Osteoblast (primary cell): ENCODE data around the gene SPRED2. TPM values are rescaled to one million over a fixed set of nuclear protein-coding genes. Genes with fewer than 3 reads are reported as not detected.

ENCODE experiments used
- DNase-seq: peaks from one replicate; pipeline ENCODE4 v3.0.0; 2011; ENCODE audit warnings: low spot score, mixed read lengths; ENCODE audit not compliant: insufficient read length; ENCODE audit errors: missing footprints
- H2AFZ ChIP-seq: 2 replicates; pipeline ENCODE4 v1.6.0; 2011; ENCODE audit warnings: mild to moderate bottlenecking, low read length
- H3K27ac ChIP-seq: 2 replicates; pipeline ENCODE4 v1.5.1; 2011; ENCODE audit warnings: mild to moderate bottlenecking, low read depth, low read length, moderate library complexity
- H3K27me3 ChIP-seq: 2 replicates; pipeline ENCODE4 v1.6.0; 2012; ENCODE audit warnings: mild to moderate bottlenecking, control low read depth, inconsistent platforms, low read length, moderate library complexity; ENCODE audit not compliant: insufficient read depth
- H3K36me3 ChIP-seq: 2 replicates; pipeline ENCODE4 v1.5.1; 2011; ENCODE audit warnings: mild to moderate bottlenecking, low read length, control low read depth, moderate library complexity; ENCODE audit not compliant: insufficient read depth
- H3K4me1 ChIP-seq: 2 replicates; pipeline ENCODE4 v1.5.1; 2011; ENCODE audit warnings: mild to moderate bottlenecking, low read length, control low read depth, moderate library complexity; ENCODE audit not compliant: insufficient read depth
- H3K4me2 ChIP-seq: 2 replicates; pipeline ENCODE4 v1.6.0; 2011; ENCODE audit warnings: mild to moderate bottlenecking, low read length; ENCODE audit not compliant: insufficient read depth
- H3K4me3 ChIP-seq: fragments of 200-600 bp; sonication (generic); 3 replicates; pipeline ENCODE4 v1.5.1; 2012; ENCODE audit warnings: mild to moderate bottlenecking, low read length, inconsistent platforms; ENCODE audit not compliant: insufficient read depth
- H3K79me2 ChIP-seq: 2 replicates; pipeline ENCODE4 v1.6.0; 2012; ENCODE audit warnings: mild to moderate bottlenecking, low read length, control low read depth, inconsistent platforms; ENCODE audit not compliant: insufficient read depth
- H3K9me3 ChIP-seq: 2 replicates; pipeline ENCODE4 v1.5.1; 2011; ENCODE audit warnings: low read depth, low read length, control low read depth
- H4K20me1 ChIP-seq: 2 replicates; pipeline ENCODE4 v1.6.0; 2012; ENCODE audit warnings: mild to moderate bottlenecking, low read length, control low read depth; ENCODE audit not compliant: insufficient read depth
- total RNA-seq: library from RNA; depleted of rRNA; stranded (reverse); fragments of >200 nt; gene quantifications from 2 replicates; pipeline ENCODE4 v1.2.3, GENCODE V29; 2012
- TF ChIP-seq, protein P1 (sequence below): IDR thresholded peaks from 2 replicates; pipeline ENCODE4 v1.5.1; 2011; ENCODE audit warnings: mild to moderate bottlenecking, low read depth, low read length, moderate library complexity; ENCODE audit errors: extremely low read depth

The SPRED2 gene
- total RNA-seq, 1 donor = 17.4 TPM

DNA sequence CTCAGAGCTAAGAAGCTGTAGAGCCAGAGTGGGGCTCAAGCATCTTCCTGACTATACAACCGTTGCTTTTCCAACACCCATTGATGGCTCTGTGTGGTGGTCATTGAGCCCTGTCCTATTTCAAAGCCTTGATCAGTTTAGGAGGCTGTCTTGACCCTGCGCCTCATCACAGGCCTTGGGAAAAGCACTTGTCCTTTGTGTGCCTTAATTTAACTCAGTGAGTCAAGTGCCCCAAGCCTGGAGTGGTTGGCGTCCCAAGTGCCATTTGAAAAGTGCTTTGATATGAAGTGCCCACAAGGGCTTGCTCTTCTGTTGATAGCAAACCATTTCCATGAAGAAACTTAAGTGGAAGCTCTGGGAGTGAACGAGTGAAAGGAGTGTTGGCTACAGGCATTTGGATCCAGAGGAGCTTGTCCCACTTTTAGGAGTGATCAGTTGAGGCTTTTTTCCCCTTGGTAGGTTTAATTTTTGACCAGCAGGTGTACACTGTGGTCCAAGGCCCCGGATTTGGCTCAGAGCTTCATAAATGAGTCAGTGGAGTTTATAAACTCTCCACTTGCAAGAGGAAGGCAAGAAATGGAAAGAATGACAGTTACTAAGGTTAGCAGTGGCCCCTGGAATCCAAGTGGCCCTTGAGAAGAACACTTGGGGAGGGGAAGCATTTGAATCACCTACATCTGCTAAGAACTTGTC lies 154.5 kb downstream of the SPRED2 start:
- Histone ChIP-seq H3K27ac (no peak overlapping the region), H3K4me1 (peaks cover 18% of the 10 kb centered on the region), H3K9me3 (no peaks in the 10 kb centered on the region), H2AFZ (no peak overlapping the region), H4K20me1 (peaks cover 13% of the 10 kb centered on the region), H3K79me2 (no peaks in the 10 kb centered on the region), H3K27me3 (no peaks in the 10 kb centered on the region), H3K4me2 (peak overlapping the region; percentile 34), H3K36me3 (peaks cover 3% of the 10 kb centered on the region), H3K4me3 (no peak overlapping the region)
- DNase-seq = no peak
- TF ChIP-seq, protein P1, sequence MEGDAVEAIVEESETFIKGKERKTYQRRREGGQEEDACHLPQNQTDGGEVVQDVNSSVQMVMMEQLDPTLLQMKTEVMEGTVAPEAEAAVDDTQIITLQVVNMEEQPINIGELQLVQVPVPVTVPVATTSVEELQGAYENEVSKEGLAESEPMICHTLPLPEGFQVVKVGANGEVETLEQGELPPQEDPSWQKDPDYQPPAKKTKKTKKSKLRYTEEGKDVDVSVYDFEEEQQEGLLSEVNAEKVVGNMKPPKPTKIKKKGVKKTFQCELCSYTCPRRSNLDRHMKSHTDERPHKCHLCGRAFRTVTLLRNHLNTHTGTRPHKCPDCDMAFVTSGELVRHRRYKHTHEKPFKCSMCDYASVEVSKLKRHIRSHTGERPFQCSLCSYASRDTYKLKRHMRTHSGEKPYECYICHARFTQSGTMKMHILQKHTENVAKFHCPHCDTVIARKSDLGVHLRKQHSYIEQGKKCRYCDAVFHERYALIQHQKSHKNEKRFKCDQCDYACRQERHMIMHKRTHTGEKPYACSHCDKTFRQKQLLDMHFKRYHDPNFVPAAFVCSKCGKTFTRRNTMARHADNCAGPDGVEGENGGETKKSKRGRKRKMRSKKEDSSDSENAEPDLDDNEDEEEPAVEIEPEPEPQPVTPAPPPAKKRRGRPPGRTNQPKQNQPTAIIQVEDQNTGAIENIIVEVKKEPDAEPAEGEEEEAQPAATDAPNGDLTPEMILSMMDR = peak; percentile 8

DNA sequence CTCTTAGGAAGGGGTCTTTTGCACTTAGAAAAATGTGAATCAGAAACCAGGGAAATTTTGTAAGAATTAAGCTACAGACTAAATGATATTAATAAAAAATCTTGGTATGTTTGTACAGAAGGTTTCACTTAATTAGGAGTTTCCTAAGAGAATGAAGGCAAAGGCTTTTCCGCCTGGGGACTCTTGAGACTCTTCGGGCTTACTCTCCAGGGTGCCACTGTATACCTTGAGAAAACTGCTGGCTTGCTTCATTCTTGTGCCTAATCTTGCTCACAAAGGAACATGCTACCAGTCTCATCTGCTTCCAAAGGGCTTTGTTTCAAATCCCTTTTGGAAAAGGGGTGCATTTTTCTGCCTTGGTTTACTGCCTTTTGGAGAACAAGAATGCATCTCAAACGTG lies 155.3 kb downstream of the SPRED2 start:
- Histone ChIP-seq H2AFZ (no peak overlapping the region), H3K36me3 (peaks cover 10% of the 10 kb centered on the region), H3K9me3 (no peaks in the 10 kb centered on the region), H3K4me1 (peaks cover 18% of the 10 kb centered on the region), H3K4me3 (no peak overlapping the region), H3K79me2 (no peaks in the 10 kb centered on the region), H4K20me1 (peaks cover 13% of the 10 kb centered on the region), H3K27ac (no peak overlapping the region), H3K27me3 (no peaks in the 10 kb centered on the region), H3K4me2 (no peak overlapping the region)
- no peak for DNase-seq
- TF ChIP-seq, protein P1 = no peak

DNA sequence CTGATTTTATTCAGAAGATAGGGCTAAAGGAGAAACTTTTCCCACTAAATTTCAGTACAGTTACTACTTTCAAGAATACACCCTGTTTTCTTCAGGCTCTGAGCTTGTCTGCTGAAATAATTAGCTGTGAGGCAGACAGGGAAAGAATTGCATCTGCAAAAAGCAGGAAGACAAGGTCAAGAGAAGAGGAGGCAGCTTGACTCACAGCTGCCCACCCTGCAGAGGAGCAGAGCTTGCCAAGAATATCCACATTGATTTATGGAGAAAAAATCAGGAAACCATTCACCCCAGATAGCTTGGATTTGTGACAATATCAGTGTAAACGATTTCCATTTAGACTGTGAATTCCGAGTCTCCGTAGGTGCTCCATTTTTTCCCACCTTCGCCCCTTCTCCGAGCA lies 155.8 kb downstream of the SPRED2 start:
- Histone ChIP-seq H3K27me3 (no peaks in the 10 kb centered on the region), H3K79me2 (no peaks in the 10 kb centered on the region), H2AFZ (no peak overlapping the region), H3K9me3 (no peaks in the 10 kb centered on the region), H3K36me3 (peaks cover 13% of the 10 kb centered on the region), H3K4me1 (peaks cover 16% of the 10 kb centered on the region), H3K27ac (no peak overlapping the region), H3K4me2 (no peak overlapping the region), H3K4me3 (no peak overlapping the region), H4K20me1 (peaks cover 13% of the 10 kb centered on the region)
- TF ChIP-seq, protein P1 = no peak
- no peak for DNase-seq

DNA sequence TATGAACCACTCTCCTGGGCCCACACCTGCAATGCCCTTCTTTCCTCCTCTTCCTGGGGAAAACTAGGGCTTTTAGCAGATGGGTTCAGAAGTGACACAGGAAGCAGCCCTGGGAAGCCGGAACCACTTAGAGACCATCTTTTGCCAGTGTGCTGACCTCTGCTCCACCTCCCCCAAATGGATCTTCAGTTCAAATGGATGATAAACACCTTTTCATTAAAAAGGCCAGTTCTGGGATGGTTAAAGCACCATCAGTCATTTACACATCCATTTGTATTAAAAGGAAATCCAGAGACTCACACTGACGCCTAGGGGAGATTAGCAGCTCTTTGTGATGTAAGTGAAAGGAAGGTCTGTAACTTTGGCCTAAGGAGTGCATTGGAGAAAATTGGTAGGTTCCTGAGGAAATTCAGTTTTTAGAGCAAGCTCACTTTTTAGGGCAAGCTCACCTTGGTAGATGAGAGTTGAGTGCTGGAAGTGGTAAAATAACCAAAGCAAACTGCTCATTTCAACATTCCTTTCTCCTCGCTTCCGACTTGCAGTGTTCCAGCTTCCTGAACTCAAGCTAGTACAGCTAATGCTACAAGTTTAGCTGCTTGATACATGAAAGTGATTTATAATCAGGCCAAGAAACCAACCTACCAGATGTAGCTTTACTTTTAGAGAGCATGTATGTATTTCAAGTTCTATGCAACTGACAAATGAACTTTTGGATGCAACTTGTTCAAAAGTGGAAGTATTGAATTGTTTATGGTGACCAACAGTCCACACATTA lies 157.1 kb downstream of the SPRED2 start:
- peaks cover 16% of the 10 kb centered on the region for H3K4me1 ChIP-seq
- H3K36me3 ChIP-seq = peaks cover 18% of the 10 kb centered on the region
- no peaks in the 10 kb centered on the region for H3K79me2 ChIP-seq
- H3K4me2 ChIP-seq = no peak overlapping the region
- TF ChIP-seq, protein P1 = no peak
- H3K4me3 ChIP-seq = no peak overlapping the region
- DNase-seq = no peak
- no peaks in the 10 kb centered on the region for H3K27me3 ChIP-seq
- no peak overlapping the region for H2AFZ ChIP-seq
- H3K9me3 ChIP-seq = no peaks in the 10 kb centered on the region
- H4K20me1 ChIP-seq = peaks cover 13% of the 10 kb centered on the region
- no peak overlapping the region for H3K27ac ChIP-seq
